Measurements from ENCODE around the gene SREK1IP1.

SREK1IP1 gene

GRCh38 chr5:64768358-64769312, at the start of gene SREK1IP1, which contains the start of gene CWC27:
SREK1IP1 (minus strand) TSS chr5:64768691; CDS start chr5:64768517, 174 bp downstream.
CWC27 (plus strand) TSS chr5:64768930; CDS start chr5:64769147, 217 bp downstream.
- peak; percentile 92 for DNase-seq (ENCODE audit: low read depth)

DNA sequence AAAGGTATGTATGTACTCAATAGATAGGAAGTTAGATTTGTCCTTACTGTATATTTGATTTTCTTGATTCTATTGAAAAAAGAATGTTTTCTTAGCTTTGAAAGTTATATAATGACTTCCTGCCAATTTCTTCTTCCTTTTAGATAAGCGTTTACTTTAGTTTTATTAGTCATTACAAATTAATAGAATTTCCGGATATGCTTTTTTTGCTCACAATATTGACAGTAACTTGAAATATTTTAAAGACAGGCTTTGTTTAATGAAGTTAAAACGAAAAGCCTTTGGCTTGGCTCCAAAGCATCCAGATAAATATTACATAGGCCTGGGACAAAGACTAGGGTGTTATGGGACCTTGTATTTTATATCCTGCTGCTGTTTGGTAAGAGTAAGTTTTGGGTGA, 49.8 kb upstream of the SREK1IP1 start:
- no peak for DNase-seq (ENCODE audit: low read depth)

DNA sequence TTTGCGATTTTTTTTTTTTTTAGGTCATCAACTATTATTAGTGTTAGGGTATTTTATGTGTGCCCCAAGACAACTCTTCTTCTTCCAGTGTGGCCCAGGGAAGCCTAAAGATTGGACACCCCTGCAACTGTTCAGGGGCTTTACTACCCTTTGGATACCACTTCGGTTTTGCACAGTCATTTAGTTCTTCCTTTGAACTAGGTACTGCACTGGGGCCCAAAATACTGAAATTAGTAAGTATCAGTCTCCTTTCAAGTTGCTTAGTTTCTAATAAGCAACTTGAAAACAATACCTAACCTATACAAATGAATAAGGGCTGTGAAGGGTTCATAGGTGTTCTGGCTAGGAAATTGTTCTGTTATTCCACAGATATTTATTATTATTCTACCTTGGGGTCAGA, 45.6 kb upstream of the SREK1IP1 start:
- no peak for DNase-seq (ENCODE audit: low read depth)

GRCh38 chr5:64811050-64811640, 42.7 kb upstream of the SREK1IP1 start:
- peak; percentile 67 for DNase-seq (ENCODE audit: low read depth)

DNA sequence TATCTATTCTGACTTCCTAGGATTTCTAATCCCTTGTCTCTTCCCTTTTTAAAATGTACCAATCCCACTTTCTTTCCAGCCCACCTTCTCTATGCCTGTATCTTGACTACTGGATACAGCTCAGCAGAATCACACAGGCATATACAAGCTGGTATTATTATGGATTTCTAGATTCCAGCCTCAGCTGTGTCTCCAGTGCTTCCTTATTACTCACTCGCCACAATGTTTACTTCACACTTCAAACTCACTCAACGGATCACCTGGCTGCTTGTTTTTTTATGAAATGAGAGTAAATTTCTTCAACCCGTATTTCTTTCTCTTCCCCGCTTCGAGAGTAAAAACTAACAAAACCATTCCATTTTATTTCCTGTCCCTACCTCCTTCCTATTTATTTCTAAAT, 39.0 kb upstream of the SREK1IP1 start:
- no peak for DNase-seq (ENCODE audit: low read depth)

GRCh38 chr5:64806537-64806936, 38.0 kb upstream of the SREK1IP1 start:
- DNase-seq (ENCODE audit: low read depth): no peak

- DNase-seq (ENCODE audit: low read depth): peak; percentile 9
These were observed 32.4 kb upstream of the SREK1IP1 start for GRCh38 chr5:64800926-64801325.

DNA sequence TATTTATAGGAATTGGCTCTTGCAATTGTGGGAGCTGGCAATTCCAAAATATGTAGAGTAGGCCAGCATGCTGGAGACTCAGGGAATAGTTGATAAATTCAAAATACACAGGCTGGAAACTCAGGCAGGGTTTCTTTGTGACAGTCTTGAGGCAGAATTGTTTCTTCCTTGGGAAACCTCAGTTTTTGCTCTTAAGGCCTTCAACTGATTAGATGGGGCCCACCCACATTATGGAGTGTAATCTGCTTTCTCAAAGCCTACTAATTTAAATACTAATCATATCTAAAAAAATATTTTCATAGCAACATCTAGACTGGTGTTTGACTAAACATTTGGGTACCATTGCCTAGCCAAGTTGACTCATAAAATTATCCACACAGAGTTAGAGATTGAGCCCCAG, 27.8 kb upstream of the SREK1IP1 start:
- DNase-seq (ENCODE audit: low read depth): no peak

DNA sequence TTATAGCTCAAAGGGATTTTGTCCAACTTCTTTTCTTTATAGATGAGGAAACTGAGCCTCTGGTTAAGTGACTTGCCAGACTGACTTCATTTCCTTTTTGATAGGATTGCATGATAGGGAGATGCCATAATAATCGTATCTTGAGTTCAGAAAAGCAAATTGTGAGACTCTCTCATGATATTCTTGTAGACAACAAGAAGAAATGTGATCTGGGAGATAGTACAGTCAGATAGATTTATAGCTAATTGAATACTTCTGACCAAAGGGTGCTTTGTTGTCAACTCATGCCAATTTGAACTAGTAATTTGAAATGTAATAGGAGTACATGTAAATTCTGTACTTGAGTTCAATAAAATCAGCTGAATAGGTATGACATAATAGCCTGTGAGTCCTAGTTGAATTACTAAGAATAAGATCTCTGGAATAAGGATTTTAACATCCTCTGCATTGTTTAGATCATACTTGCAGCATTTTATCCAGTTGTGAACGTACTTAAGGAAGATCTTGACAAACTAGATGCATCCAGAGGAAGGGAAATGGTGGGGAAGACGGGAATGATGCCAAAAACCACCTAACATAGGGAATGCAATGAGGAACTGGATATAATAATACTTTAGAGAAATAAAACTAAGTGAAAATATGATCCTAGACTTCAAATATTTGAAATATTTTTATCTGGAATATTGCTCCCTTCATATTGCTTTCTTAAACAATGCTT, 25.7 kb upstream of the SREK1IP1 start:
- DNase-seq (ENCODE audit: low read depth): peak; percentile 32

DNA sequence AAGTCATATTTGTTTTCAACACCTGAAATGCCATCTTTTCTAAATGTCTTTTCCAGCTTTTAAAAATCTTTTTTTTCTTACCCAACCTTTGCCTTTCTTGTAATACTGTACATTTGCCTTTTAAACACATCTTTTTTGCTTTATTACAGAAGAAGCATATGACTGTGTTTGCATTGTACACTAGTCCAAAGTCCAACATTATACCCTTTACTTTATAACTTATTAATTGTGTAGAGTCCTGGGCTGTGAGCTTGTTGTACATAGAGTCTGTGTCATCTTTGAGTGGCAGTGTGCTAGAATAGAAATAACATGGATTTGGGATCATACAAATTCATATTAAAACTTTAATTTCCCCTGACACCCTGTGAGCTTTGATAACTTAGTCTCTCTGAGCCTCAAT, 24.0 kb upstream of the SREK1IP1 start:
- no peak for DNase-seq (ENCODE audit: low read depth)

DNA sequence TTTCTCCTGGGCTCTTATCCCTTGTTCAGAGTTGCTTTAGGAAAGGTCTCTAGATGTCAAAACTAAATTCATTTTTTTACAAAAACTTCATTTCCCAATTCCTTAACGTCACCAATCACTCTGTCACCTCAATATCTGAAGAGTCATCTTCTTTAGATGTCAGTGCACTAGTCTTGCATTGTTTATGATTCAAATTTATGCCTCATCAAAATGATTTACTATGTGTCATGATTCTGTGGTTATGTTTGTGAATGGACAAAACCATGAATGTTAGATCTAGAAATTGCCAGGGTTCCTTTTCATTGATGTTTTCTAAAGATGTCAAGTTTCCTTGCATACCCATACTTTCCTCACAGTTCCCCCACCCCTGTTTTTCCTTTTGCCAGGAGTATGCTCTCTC, 21.7 kb upstream of the SREK1IP1 start:
- peak; percentile 60 for DNase-seq (ENCODE audit: low read depth)

GRCh38 chr5:64789457-64789856, 21.0 kb upstream of the SREK1IP1 start:
- peak; percentile 54 for DNase-seq (ENCODE audit: low read depth)

DNA sequence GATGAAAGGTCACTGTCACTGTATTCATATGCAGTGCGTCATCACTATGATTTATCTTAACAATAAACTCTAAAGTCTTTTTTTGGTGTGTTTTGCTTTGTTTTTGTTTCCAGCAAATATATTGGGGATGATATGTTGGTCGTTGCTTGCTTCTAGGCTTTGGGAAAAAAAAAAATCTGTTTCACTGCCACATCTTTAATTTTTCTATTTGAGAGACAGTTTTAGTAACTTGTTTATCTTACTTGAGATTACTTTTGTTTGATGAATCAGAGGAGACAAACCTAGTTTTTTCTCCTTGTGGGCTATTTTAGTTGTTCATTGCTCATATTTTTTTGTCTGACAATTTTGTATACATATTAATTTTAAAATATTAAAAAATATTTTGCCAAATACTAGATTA, 19.7 kb upstream of the SREK1IP1 start:
- peak; percentile 6 for DNase-seq (ENCODE audit: low read depth)

- DNase-seq (ENCODE audit: low read depth): no peak
These were observed 17.9 kb upstream of the SREK1IP1 start for GRCh38 chr5:64786372-64786771.

GRCh38 chr5:64784451-64785025, 16.0 kb upstream of the SREK1IP1 start:
- DNase-seq (ENCODE audit: low read depth): peak; percentile 79

GRCh38 chr5:64775291-64775690, 6.8 kb upstream of the SREK1IP1 start:
- DNase-seq (ENCODE audit: low read depth): no peak

DNA sequence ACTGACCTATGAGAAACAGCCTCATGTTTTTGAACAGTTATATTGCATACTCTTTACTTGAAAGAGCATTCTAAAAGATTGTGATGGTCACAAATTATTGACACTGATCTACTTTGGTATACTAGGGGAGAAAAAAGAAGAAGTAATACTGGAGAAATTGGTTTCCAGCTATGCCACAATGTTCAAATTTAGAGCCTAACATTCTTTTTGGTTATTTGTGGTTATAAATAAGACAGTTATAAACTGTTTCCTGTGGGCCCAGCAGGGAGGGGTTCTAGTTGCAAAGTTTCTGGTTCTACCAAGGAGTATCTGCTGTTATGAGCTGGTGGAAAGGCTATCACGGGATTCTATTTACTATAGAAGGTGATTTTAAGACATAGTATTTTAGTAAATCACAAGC, 5.0 kb upstream of the SREK1IP1 start:
- DNase-seq (ENCODE audit: low read depth): no peak

- no peak for DNase-seq (ENCODE audit: low read depth)
These were observed 3.2 kb upstream of the SREK1IP1 start for GRCh38 chr5:64771736-64772135.

- no peak for DNase-seq (ENCODE audit: low read depth)
These were observed 1.4 kb upstream of the SREK1IP1 start for GRCh38 chr5:64769855-64770254.

- DNase-seq (ENCODE audit: low read depth): peak; percentile 41
These were observed 533 bp downstream of the SREK1IP1 start for GRCh38 chr5:64767959-64768357.

- no peak for DNase-seq (ENCODE audit: low read depth)
These were observed 1.6 kb downstream of the SREK1IP1 start for GRCh38 chr5:64766941-64767340.

DNA sequence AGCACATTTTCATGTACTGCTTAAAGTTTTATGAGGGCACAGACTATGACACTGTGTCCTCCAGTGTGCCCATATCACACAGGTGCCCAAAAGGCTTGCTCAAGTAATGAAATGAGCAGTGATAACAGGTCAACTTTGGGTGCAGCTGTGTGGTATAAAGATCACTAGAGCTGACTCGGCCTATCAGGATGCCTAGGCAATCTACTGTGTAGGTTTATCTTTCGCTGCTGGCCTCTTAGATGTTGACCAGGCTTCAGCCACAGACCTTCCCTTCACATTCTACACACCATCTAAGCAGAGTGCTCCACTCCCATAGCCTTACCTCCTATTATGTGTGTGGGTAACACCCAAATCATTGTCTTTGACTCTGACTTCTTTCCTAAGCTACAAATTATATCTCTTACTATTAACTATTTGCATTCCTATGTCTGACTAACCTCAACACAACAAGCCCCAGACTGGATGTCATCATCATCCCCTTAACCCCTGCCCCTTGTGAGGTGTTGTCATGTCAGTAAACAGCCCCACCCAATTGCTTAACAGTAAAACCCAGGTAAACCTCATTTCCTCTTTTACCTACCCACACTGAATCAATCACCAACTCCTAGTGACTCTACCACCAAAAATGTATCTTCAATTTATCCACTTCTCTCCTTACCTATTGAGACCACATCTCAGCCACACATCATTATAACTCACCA, 2.5 kb downstream of the SREK1IP1 start:
- peak; percentile 27 for DNase-seq (ENCODE audit: low read depth)
